T-cell (primary cell): ENCODE measurements around the gene METRNL. TPM values are rescaled to one million over a fixed set of nuclear protein-coding genes. Genes with fewer than 3 reads are reported as not detected.

Experiments used
- ATAC-seq, 4 experiments: fragments of 200-7000 bp in 3 of 4; fragments of 150-1000 bp in 1 of 4; cut with Tn5 transposase; replicated peaks in 1 of 4; 1 replicate in 3 of 4; 2 replicates in 1 of 4; pipeline ENCODE4 v1.10.0; 2021; ENCODE audit warnings: moderate library complexity in 3 of 4, mild to moderate bottlenecking in 2 of 4, moderate number of reproducible peaks in 1 of 4
- CTCF ChIA-PET, 2 donors: fragments of 300-600 bp; sonication (Branson Sonifier 250); formaldehyde crosslinking; loops; one replicate each; lab custom pipeline; 2022; ENCODE audit warnings: antibody characterized with exemption in 2 of 2; lab: Charles Lee
- POLR2A ChIA-PET, 2 donors: fragments of 300-600 bp; sonication (Branson Sonifier 250); formaldehyde crosslinking; loops; one replicate each; lab custom pipeline; 2022; ENCODE audit warnings: antibody characterized with exemption in 2 of 2; lab: Charles Lee
- DNase-seq, 35 experiments: peaks; one replicate each; pipeline versions ENCODE4 v3.0.0 to v3.0.0-alpha.2; 2013 to 2023
- H3K27ac ChIP-seq: one replicate; pipeline ENCODE4 v1.5.1; 2013; ENCODE audit warnings: low read length
- H3K27me3 ChIP-seq, 2 experiments: replicated peaks in 1 of 2; 1 replicate in 1 of 2; 2 replicates in 1 of 2; pipeline versions ENCODE4 v1.6.1 to v1.7.0; 2013; ENCODE audit warnings: low read length in 1 of 2, mixed read lengths in 1 of 2; ENCODE audit not compliant: control insufficient read depth in 2 of 2, insufficient read depth in 2 of 2; ENCODE audit errors: extremely low read depth in 1 of 2
- H3K36me3 ChIP-seq, 2 donors: 1 replicate in 1 of 2; 2 replicates in 1 of 2; pipeline versions ENCODE4 v1.6.1 to v1.7.0; 2013; ENCODE audit warnings: low read length in 1 of 2; ENCODE audit not compliant: control insufficient read depth in 2 of 2, insufficient read depth in 1 of 2; ENCODE audit errors: extremely low read depth in 1 of 2
- H3K4me1 ChIP-seq, 2 experiments: 1 replicate in 1 of 2; 2 replicates in 1 of 2; pipeline versions ENCODE4 v1.6.1 to v1.7.0; 2013; ENCODE audit warnings: low read length in 2 of 2, mixed read lengths in 1 of 2; ENCODE audit not compliant: insufficient read depth in 2 of 2, control insufficient read depth in 1 of 2; ENCODE audit errors: extremely low read depth in 1 of 2
- H3K4me3 ChIP-seq, 2 donors: 1 replicate in 1 of 2; 2 replicates in 1 of 2; pipeline versions ENCODE4 v1.5.1 to v1.7.0; 2013; ENCODE audit warnings: mild to moderate bottlenecking in 2 of 2, low read length in 1 of 2, moderate library complexity in 1 of 2; ENCODE audit not compliant: control insufficient read depth in 1 of 2; ENCODE audit errors: extremely low read depth in 1 of 2
- H3K9me3 ChIP-seq: 2 replicates; pipeline ENCODE4 v1.7.0; 2013
- H3K27ac Mint-ChIP-seq, 2 donors: one replicate each; pipeline ENCODE4 v1.8.0; 2020 to 2021; ENCODE audit warnings: mild to moderate bottlenecking in 2 of 2, mixed read lengths in 2 of 2
- H3K27me3 Mint-ChIP-seq, 2 donors: one replicate each; pipeline ENCODE4 v1.8.0; 2021 to 2022; ENCODE audit warnings: mixed read lengths in 2 of 2
- H3K36me3 Mint-ChIP-seq: one replicate; pipeline ENCODE4 v1.8.0; 2021; ENCODE audit warnings: mixed read lengths
- H3K4me1 Mint-ChIP-seq, 3 donors: one replicate each; pipeline ENCODE4 v1.8.0; 2020 to 2022; ENCODE audit warnings: mixed read lengths in 3 of 3, mild to moderate bottlenecking in 1 of 3
- H3K4me3 Mint-ChIP-seq, 3 donors: one replicate each; pipeline ENCODE4 v1.8.0; 2020 to 2022; ENCODE audit warnings: mild to moderate bottlenecking in 3 of 3, mixed read lengths in 3 of 3, moderate library complexity in 3 of 3
- H3K9me3 Mint-ChIP-seq, 3 donors: one replicate each; pipeline ENCODE4 v1.8.0; 2020 to 2022; ENCODE audit warnings: mixed read lengths in 3 of 3
- WGBS: methylation state at CpG from one replicate; pipeline ENCODE4 v1.1.5; 2013; ENCODE audit warnings: missing lambda C conversion rate; ENCODE audit not compliant: insufficient coverage; 5-methylcytosine and 5-hydroxymethylcytosine counted together
- total RNA-seq, 35 experiments: library from RNA in 6 of 35; stranded (reverse) in 6 of 35; fragments of 120-200 nt in 1 of 35; gene quantifications; one replicate each; pipeline versions ENCODE4 v1.2.1 to v1.2.4 and lab custom pipeline; 2013 to 2026

Gene METRNL
- total RNA-seq, 5 donors from 2014 or later (not counting 1 experiment from before 2014, with no cell fraction given), result 7.0 to 50.8 (median 11.9) TPM

DNA sequence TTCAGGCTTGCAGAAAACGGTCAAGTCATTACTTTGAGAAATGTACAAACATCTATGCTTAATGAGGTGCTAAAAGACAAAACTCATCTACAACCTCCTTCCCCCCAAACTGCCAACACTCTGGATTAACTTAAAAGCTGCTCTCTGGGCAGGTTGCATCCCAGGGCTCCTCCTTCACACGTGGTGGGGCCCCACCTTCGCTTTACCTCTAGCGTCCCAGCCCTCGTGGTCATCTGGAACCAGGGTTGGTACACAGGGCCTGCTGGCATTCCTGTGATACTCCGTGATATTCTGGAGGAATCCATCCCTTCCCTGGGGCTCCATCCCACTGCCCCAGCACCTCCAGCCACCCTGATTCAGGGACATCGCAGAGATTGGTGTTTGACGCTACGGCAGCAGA is 4.8 kb downstream of the METRNL start:
- no peaks in the 10 kb centered on the region for H3K9me3 ChIP-seq
- H3K36me3 ChIP-seq, result peaks cover 0 to 3% of the 10 kb centered on the region in 2 donors
- no peak overlapping the region for H3K4me3 ChIP-seq
- no peaks in the 10 kb centered on the region for H3K9me3 Mint-ChIP-seq
- peaks cover 0 to 63% of the 10 kb centered on the region in 2 experiments for H3K4me1 ChIP-seq
- ChIA-PET CTCF (interaction anchor here in 1 of 2 donors (0.7 kb wide), 1 partner anchor 55 kb away, joined by 4 read pairs; no protein-coding TSS in a partner anchor), POLR2A (interaction anchor here in 1 of 2 donors (0.6 kb wide), 1 partner anchor 115 kb away, joined by 3 read pairs; no protein-coding TSS in a partner anchor)
- H3K4me3 Mint-ChIP-seq, result no peak overlapping the region
- H3K27ac Mint-ChIP-seq, result peak overlapping the region in 1 of 2 donors; percentile 70
- no peaks in the 10 kb centered on the region for H3K27me3 Mint-ChIP-seq
- DNase-seq (no peak), ATAC-seq (no peak)
- no peaks in the 10 kb centered on the region for H3K36me3 Mint-ChIP-seq
- 55% methylated on average over 6 of the region's 9 CpGs for WGBS
- peak overlapping the region; percentile 82 for H3K27ac ChIP-seq
- peaks cover 13 to 48% (median 39%) of the 10 kb centered on the region in 3 donors for H3K4me1 Mint-ChIP-seq
- H3K27me3 ChIP-seq, result peaks cover 0 to 9% of the 10 kb centered on the region in 2 experiments

DNA sequence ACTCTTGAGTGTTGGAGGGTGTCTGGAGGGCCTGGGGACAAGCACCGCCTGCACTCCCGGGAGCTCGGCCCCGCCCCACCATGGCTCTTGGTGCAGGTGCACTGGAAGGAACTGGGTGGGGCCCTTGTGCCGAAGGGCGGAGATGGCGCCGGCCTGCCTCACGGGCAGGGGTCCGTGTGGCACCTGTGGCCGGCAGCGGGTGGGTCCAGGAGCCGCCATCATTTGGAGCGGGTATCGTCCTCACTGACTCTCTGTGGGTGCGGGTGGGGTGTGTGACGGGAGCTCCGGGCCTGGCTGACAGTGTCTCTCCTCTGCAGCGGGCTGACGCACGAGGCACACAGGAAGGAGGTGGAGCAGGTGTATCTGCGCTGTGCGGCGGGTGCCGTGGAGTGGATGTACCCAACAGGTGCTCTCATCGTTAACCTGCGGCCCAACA is 5.2 kb downstream of the METRNL start:
- Mint-ChIP-seq H3K36me3 (no peaks in the 10 kb centered on the region), H3K9me3 (no peaks in the 10 kb centered on the region), H3K27me3 (no peaks in the 10 kb centered on the region), H3K27ac (peak overlapping the region in 1 of 2 donors; percentile 39), H3K4me1 (peaks cover 13 to 52% (median 39%) of the 10 kb centered on the region in 3 donors), H3K4me3 (no peak overlapping the region)
- POLR2A ChIA-PET, result no interaction called here
- Histone ChIP-seq H3K36me3 (peaks cover 0 to 3% of the 10 kb centered on the region in 2 donors), H3K4me3 (no peak overlapping the region), H3K4me1 (peaks cover 0 to 63% of the 10 kb centered on the region in 2 experiments), H3K9me3 (no peaks in the 10 kb centered on the region), H3K27me3 (peaks cover 0 to 9% of the 10 kb centered on the region in 2 experiments), H3K27ac (peak overlapping the region; percentile 82)
- CTCF ChIA-PET, result no interaction called here
- no peak for ATAC-seq
- DNase-seq, result no peak
- WGBS, result 93% methylated on average over 24 of the region's 27 CpGs

DNA sequence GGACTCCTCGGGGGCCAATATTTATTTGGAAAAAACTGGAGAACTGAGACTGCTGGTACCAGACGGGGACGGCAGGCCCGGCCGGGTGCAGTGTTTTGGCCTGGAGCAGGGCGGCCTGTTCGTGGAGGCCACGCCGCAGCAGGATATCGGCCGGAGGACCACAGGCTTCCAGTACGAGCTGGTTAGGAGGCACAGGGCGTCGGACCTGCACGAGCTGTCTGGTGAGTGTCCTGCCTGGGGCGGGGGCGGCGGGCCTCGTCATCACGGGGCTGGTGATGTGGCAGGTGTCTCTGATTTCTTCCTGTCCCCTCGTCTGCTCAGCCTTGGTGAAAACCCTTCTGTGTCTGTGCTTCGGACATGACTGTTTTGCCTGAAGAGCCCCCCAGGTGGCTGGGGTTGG is 5.7 kb downstream of the METRNL start:
- Mint-ChIP-seq H3K4me1 (peaks cover 13 to 53% (median 39%) of the 10 kb centered on the region in 3 donors), H3K27me3 (no peaks in the 10 kb centered on the region), H3K4me3 (peak overlapping the region in 1 of 3 donors; percentile 3), H3K36me3 (no peaks in the 10 kb centered on the region), H3K9me3 (no peaks in the 10 kb centered on the region), H3K27ac (peak overlapping the region in 1 of 2 donors; percentile 39)
- CTCF ChIA-PET, result no interaction called here
- H3K36me3 ChIP-seq, result peaks cover 0 to 3% of the 10 kb centered on the region in 2 donors
- H3K27me3 ChIP-seq, result peaks cover 0 to 9% of the 10 kb centered on the region in 2 experiments
- no peak overlapping the region for H3K4me3 ChIP-seq
- no peak for ATAC-seq
- no peak for DNase-seq
- H3K9me3 ChIP-seq, result no peaks in the 10 kb centered on the region
- no peak overlapping the region for H3K27ac ChIP-seq
- peaks cover 0 to 63% of the 10 kb centered on the region in 2 experiments for H3K4me1 ChIP-seq
- 92% methylated on average over 21 of the region's 22 CpGs for WGBS
- POLR2A ChIA-PET, result no interaction called here

DNA sequence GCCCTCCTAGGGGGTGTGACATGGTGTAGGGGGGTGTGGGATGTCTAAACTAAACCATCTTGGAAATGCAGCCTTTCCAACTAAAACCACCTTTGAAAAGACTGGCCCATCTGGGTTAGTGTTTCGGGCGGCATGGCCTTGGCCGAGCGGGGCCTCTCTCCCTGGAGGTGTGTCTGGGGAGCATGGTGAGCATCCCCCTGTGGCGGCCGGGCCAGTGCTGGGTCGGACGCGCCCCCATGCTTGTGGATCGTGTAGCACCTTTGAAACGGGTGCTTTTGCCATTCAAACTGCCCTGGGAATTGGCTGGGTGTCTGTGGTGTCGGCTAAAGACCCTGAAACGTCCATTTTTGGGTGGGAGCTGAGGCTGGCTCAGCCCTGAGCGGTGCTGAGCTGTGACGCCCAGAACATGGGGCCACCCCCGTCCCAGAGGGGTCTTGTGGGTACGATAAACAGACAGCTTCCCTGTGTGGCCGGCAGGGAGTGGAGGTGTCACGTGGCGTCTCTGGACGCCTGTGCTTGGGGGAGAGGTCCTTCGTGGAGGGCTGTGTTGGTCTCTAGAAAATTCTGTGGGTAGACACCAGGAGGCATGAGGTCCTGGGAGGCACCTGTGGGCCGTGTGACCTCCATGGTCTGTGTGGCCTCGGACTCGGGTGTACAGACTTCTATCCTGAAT is 6.3 kb downstream of the METRNL start:
- no peak overlapping the region for H3K27ac ChIP-seq
- 89% methylated on average over 20 of the region's 25 CpGs for WGBS
- Mint-ChIP-seq H3K36me3 (no peaks in the 10 kb centered on the region), H3K9me3 (no peaks in the 10 kb centered on the region), H3K27me3 (no peaks in the 10 kb centered on the region), H3K4me1 (peaks cover 13 to 53% (median 39%) of the 10 kb centered on the region in 3 donors), H3K4me3 (no peak overlapping the region), H3K27ac (no peak overlapping the region)
- peaks cover 0 to 3% of the 10 kb centered on the region in 2 donors for H3K36me3 ChIP-seq
- H3K4me1 ChIP-seq, result peaks cover 0 to 63% of the 10 kb centered on the region in 2 experiments
- H3K27me3 ChIP-seq, result peaks cover 0 to 9% of the 10 kb centered on the region in 2 experiments
- POLR2A ChIA-PET, result no interaction called here
- ATAC-seq (no peak), DNase-seq (no peak)
- CTCF ChIA-PET, result no interaction called here
- H3K9me3 ChIP-seq, result no peaks in the 10 kb centered on the region
- H3K4me3 ChIP-seq, result no peak overlapping the region

DNA sequence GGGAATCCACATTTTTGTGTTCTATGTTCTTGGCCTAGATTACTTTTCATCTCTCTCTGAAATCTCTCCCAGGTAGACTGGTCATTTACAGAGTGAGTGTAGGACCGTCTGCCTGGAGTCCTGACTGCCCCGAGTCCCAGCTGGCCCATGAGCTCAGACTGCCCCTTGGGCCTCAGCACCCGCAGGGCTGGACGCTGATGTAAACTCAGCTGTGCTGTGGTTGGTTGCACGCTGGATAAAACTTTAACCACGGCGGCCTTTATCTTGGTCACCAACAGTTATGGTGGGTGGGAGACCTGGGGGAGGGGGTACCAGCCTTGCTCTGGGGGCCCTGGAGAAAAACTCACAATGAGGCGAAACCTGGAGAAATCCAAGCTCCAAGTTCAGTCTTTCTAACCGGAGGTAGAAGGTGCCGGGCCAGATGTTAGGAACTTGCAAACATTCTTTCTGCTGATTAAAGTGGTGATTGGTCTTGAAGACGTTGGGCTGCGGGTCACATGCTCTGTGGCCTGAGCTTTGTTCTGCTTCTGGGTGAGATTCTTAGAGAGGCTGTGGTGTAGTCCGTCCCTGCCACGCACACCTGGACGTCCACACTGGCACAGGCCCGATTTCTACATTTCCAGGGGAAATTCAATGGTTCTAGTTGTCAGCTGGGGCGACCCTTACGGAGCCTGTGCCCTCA is 6.9 kb downstream of the METRNL start:
- no peak for ATAC-seq
- no peak overlapping the region for H3K27ac Mint-ChIP-seq
- DNase-seq, result no peak
- no peaks in the 10 kb centered on the region for H3K36me3 Mint-ChIP-seq
- POLR2A ChIA-PET, result interaction anchor here in 1 of 2 donors (0.7 kb wide), 1 partner anchor 265 kb away, joined by 3 read pairs; no protein-coding TSS in a partner anchor
- H3K9me3 Mint-ChIP-seq, result no peaks in the 10 kb centered on the region
- peaks cover 0 to 60% of the 10 kb centered on the region in 2 experiments for H3K4me1 ChIP-seq
- no peaks in the 10 kb centered on the region for H3K27me3 Mint-ChIP-seq
- CTCF ChIA-PET, result no interaction called here
- H3K27me3 ChIP-seq, result peaks cover 0 to 9% of the 10 kb centered on the region in 2 experiments
- no peaks in the 10 kb centered on the region for H3K9me3 ChIP-seq
- no peak overlapping the region for H3K4me3 Mint-ChIP-seq
- 91% methylated on average over 18 of the region's 18 CpGs for WGBS
- H3K4me1 Mint-ChIP-seq, result peaks cover 13 to 54% (median 39%) of the 10 kb centered on the region in 3 donors
- peaks cover 0 to 3% of the 10 kb centered on the region in 2 donors for H3K36me3 ChIP-seq
- no peak overlapping the region for H3K4me3 ChIP-seq
- no peak overlapping the region for H3K27ac ChIP-seq
